Right kidney (tissue), 1 donor: ENCODE data around the gene C11orf86.
"Not testable (repeated sequence)": the region's sequence is repeated elsewhere in the genome, so short reads cannot be mapped to it uniquely, and the experiment has no call there.

ENCODE experiments used
- DNase-seq: peaks from one replicate; pipeline ENCODE4 v3.0.0-alpha.2; 2016

C11orf86 gene

GRCh38 chr11:66967670-66968425, 7.3 kb upstream of the C11orf86 start:
- no peak for DNase-seq

GRCh38 chr11:66969584-66970225, 5.4 kb upstream of the C11orf86 start:
- DNase-seq: no peak

DNA sequence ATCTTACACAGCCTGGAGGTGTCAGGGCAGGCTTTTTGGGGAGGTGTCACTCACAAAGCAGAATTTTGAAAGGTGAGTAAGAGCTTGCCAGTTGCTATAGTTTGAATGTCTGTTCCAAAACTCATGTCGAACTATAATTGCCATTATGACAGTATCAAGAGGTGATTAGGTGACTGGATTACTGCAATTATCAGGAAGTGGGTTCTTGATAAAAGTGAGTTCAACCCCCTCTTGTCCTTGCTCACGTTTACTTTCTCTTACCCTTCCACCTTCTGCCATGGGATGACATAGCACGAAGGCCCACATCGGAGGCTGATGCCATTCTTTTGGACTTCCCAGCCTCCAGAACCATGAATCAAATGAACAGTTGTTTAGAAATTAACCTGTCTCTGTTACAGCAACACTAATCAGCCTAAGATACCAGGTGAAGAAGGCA, 4.7 kb upstream of the C11orf86 start:
- DNase-seq: no peak

GRCh38 chr11:66970807-66971442, 4.2 kb upstream of the C11orf86 start:
- no peak for DNase-seq

DNA sequence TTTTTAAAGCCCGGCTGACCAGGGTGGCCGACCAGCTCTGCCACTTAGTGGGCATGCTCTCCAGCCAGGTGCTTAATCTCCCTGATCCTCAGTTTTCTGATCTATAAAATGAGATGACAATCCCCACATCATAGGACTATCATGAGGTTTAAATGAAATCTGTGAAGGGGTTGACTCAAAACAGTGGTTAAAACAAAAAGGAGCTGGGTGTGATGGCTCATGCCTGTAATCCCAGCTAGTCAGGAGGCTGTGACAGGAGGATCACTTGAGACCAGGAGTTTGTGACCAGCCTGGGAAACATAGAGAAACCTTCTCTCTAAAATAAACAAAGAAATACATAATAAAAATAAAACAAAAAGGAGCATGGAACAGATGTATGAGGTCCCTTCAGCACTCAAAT, 3.6 kb upstream of the C11orf86 start:
- no peak for DNase-seq

GRCh38 chr11:66973956-66974580, 1.0 kb upstream of the C11orf86 start:
- DNase-seq: no peak

DNA sequence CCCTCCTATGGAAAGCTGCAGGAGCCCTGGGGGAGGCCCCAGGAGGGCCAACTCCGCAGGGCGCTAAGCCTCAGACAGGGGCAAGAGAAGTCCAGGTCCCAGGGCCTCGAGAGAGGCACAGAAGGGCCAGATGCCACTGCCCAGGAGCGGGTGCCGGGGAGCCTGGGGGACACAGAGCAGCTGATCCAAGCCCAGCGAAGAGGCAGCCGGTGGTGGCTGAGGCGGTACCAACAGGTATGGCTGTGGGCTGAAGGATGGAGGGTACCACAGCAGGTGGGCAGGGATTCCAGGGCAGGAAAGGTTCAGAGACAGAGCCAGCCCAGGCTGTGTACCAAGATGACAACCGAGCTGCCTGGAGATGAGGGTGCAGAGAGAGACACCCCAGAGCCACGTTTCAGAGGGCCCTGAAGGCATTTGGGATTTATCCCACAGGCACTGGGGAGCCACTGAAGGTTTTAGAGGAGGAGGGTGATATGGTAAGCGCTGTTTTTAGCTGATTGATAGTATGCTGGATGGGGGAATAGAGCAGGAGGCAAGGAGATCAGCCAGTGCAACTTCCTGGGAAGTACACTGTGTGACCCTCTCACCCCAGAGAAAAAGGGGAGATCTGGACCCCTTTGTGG, 412 bp downstream of the C11orf86 start:
- DNase-seq: no peak

DNA sequence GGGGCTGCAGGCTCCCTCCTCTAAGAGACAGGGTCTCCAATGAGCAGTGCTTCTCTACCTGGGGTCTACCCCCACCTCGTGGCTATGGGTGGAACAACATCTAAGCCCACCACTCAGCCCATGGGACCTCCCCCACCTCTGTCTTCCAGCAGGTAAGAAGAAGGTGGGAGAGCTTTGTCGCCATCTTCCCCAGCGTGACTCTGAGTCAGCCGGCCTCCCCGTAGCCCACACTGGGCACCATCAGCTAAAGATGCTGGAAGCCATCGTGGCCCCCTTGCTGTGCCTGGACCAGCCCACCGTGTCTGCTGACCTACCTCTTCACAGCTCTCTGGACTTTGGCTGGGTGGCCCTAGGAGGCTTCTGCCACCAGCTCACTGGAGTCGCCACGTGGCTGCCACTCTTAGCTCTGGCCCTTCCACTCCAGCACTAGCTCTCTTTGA, 944 bp downstream of the C11orf86 start:
- DNase-seq: peak; percentile 54

DNA sequence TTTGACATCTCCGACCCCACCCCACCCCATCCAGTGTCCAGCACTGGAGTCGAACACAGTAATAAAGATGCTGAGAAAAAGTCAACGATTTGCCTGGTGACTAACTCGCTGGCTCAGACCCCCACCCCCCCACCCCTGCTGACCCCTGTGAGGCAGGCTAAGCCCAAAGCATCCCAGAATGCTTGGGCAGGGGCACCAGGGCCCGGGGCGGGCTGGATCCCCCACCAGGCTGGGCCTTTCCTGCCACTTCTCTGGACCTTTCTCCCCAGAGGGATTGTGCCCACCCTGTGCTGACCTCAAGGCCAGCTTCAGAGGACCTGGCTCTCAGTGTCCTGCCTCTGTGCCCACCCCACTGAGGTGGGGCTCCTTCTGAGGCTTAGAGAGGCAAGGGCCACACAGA, 1.8 kb downstream of the C11orf86 start:
- no peak for DNase-seq

GRCh38 chr11:66978229-66978628, 3.1 kb downstream of the C11orf86 start:
- DNase-seq: no peak

- no peak for DNase-seq
These were observed 3.6 kb downstream of the C11orf86 start for GRCh38 chr11:66978717-66979116.

DNA sequence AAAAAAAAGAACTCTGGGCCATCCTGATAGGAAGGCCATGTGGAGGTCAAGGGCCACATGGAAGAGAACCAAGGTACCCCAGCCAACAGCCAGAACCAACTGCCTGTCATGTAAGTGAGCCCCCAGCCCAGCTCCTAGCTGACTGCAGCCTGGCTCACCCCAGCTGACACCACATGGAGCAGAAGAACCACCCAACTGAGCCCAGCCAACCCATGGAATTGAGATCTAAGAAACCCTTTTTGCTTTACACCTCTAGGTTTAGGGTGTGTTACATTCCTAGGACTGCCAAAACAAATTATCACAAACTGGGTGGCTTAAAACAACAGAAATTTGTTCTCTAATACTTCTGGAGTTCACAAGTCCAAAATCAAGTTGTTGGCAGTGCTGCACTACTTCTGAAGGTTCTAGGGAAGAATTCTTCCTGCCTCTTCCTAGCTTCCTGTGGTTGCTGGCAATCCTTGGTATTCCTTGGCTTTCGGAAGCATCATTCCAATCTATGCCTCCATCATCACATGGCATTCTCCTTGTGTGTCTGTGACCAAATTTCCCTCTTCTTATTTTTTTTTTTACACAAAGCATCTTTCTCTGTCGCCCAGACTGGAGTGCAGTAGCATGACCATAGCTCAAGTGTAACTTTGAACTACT, 4.4 kb downstream of the C11orf86 start:
- DNase-seq: no peak

DNA sequence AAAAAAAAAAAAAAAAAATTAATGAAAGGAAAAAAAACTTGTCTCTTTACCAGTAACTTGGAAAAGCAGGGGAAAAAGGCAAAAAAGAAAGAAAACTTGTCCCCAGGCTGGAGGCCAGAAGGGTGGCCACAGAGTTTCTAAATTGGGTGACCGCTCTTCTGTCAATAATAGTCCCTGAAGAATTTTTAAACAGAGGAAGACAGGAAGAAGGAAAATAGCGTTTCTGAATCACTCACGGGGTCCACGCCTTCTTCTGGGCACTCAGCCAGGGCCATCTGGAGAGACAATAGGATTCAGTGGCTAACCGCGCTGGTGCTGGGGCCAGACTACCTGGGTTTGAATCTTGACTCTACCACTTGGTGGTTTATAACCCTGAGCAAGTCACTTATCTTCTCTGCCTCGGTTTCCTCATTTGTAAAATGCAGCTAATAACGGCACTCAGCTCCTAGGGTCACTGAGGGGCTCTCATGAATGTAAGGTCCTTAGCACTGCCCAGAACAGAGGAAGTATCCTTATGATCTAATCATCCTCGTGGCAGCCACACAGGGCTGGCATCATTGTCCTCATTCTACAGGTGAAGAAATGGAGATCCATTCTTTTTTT, 7.0 kb downstream of the C11orf86 start:
- no peak for DNase-seq

DNA sequence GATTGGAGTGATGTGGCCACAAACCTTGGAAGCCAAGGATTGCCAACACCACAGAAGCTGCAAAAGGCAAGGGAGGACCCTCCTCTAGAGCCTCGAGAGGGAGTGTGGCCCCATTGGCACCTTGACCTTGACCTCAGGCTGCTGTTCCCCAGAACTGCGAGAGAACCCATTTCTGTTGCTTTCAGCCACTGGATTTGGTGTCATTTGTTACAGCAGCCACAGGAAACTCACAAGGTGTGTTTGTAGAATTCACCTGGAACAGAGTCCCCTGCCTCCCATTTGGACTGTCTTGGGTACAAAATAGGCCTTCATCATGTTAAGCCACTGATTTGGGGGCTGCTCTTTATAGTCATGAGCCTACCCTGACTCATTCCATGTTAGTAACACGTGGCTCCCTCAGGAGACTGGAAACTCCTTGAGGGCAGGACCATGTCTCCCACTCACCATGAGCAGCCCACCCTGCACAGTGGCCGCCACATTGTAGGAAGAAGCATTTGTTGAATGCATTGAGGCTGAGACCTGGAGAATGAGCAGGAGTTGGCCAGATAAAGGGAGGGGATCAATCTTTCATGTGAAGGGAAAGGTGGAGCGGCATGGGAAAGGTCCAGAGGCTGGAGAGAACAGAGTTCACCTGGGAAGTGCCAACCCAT, 8.3 kb downstream of the C11orf86 start:
- no peak for DNase-seq

- no peak for DNase-seq
These were observed 10.5 kb downstream of the C11orf86 start for GRCh38 chr11:66985508-66986177.

DNA sequence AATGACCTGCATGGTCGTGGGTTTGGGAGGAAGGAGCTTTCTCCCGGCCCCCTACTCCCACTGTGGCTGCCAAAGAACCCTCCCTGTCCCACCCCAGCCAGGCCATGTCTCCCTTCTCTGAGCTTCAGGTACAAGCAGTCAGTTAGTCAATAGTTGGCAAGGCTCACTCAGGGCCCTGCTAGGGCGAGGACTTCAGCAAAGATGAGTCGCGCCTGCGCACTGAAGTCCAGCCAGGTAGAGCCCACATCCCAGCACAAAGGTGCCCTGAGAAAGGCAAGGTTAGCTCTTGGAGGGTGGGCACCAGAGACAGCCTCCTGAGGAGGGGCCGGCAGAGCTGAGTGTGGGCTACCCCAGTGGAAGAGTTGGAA, 11.1 kb downstream of the C11orf86 start:
- no peak for DNase-seq

GRCh38 chr11:66987158-66987620, 12.1 kb downstream of the C11orf86 start:
- DNase-seq: no peak

DNA sequence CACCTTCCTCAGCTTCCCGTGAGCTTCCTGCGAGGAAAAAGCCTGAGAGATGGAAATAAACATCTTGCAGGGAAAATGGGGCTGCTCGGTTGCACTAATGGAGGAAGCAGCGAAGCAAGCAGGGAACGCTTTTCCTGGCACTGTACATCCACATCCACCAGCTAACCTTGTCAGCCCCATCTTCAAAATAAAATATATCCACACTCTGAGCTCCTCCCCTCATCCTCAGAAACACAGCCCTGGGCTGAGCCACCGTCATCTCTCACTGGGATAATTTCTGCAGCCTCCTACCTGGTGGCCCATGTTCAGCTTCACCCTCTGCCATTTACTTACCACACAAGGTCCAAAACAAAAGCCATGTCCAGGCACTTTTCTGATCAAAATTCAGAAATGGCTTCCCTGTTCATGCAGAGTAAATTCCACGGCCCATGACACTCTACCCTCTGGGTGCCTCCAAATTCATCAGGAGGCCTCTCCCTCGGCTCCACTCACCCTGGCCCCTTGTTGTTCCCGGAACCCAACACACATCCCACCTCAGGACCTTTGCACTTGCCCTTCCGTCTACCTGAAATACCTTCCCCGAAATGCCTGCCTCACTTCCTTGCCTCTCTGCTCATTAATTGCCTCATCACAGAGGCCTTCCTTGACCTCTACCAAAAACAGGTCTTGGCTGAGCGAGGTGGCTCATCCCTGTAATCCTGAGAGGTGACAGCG, 13.0 kb downstream of the C11orf86 start:
- no peak for DNase-seq

GRCh38 chr11:66988741-66989140, 13.6 kb downstream of the C11orf86 start:
- not testable (repeated sequence) for DNase-seq

DNA sequence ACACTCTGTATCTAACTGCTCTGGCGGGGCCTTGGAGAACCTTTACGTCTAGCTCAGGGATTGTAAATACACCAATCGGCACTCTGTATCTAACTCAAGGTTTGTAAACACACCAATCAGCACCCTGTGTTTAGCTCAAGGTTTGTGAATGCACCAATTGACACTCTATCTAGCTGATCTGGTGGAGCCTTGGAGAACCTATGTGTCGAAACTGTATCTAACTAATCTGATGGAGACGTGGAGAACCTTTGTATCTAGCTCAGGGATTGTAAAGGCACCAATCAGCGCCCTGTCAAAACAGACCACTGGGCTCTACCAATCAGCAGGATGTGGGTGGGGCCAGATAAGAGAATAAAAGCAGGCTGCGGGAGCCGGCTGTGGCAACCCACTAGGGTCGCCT, 14.3 kb downstream of the C11orf86 start:
- not testable (repeated sequence) for DNase-seq
